PC-9 (cell line): ENCODE measurements around the gene IRGC. TPM values are rescaled to one million over a fixed set of nuclear protein-coding genes. Genes with fewer than 3 reads are reported as not detected.

Experiments used
- BruUV-seq: library from RNA; stranded (reverse); fragments of 400-500 nt; replicated peaks from 2 replicates; lab custom pipeline; 2021; lab: Mats Ljungman, UMichigan
- CTCF ChIA-PET: fragments of 300-600 bp; sonication (Branson Sonifier 250); formaldehyde crosslinking; loops from one replicate; lab custom pipeline; 2022; ENCODE audit warnings: antibody characterized with exemption; lab: Charles Lee
- POLR2A ChIA-PET: fragments of 300-600 bp; sonication (Branson Sonifier 250); formaldehyde crosslinking; loops from one replicate; lab custom pipeline; 2022; ENCODE audit warnings: antibody characterized with exemption; ENCODE audit not compliant: unreplicated experiment; lab: Charles Lee
- DNase-seq, 2 experiments: peaks; one replicate each; pipeline versions ENCODE4 v3.0.0 to v3.0.0-alpha.2; 2015 to 2022; ENCODE audit warnings: mixed read lengths in 1 of 2
- H2AFZ ChIP-seq: fragments of 200-600 bp; sonication (generic); 2 replicates; pipeline ENCODE4 v1.8.1; 2017; ENCODE audit warnings: antibody characterized with exemption
- H3F3A ChIP-seq: fragments of 200-600 bp; sonication (generic); 2 replicates; pipeline ENCODE4 v1.8.1; 2017; ENCODE audit warnings: antibody characterized with exemption, mild to moderate bottlenecking, low read depth; ENCODE audit not compliant: insufficient read depth
- H3K27ac ChIP-seq: fragments of 200-600 bp; sonication (generic); 2 replicates; pipeline ENCODE4 v1.6.1; 2016; ENCODE audit warnings: mixed run types
- H3K27me3 ChIP-seq: fragments of 200-600 bp; sonication (generic); 2 replicates; pipeline ENCODE4 v1.6.1; 2016; ENCODE audit warnings: low read depth, mixed run types; ENCODE audit not compliant: insufficient read depth
- H3K36me3 ChIP-seq: fragments of 200-600 bp; sonication (generic); 2 replicates; pipeline ENCODE4 v1.6.1; 2016; ENCODE audit warnings: low read depth, mixed run types
- H3K4me1 ChIP-seq: fragments of 200-600 bp; sonication (generic); replicated peaks from 2 replicates; pipeline ENCODE4 v1.6.1; 2016; ENCODE audit warnings: mixed run types; ENCODE audit not compliant: insufficient read depth
- H3K4me2 ChIP-seq: fragments of 200-600 bp; sonication (generic); 2 replicates; pipeline ENCODE4 v1.6.1; 2017; ENCODE audit warnings: mixed run types
- H3K4me3 ChIP-seq: fragments of 200-600 bp; sonication (generic); 2 replicates; pipeline ENCODE4 v1.6.1; 2016; ENCODE audit warnings: mixed run types
- H3K79me2 ChIP-seq: fragments of 200-600 bp; sonication (generic); 2 replicates; pipeline ENCODE4 v1.6.1; 2017; ENCODE audit warnings: low read depth, mixed run types
- H3K9me2 ChIP-seq: fragments of 200-600 bp; sonication (generic); 2 replicates; pipeline ENCODE4 v1.8.1; 2017; ENCODE audit warnings: mild to moderate bottlenecking; ENCODE audit not compliant: insufficient read depth
- H3K9me3 ChIP-seq: fragments of 200-600 bp; sonication (generic); 2 replicates; pipeline ENCODE4 v1.8.1; 2016; ENCODE audit warnings: low read depth; ENCODE audit not compliant: insufficient read depth
- H4K20me1 ChIP-seq: fragments of 200-600 bp; sonication (generic); 2 replicates; pipeline ENCODE4 v1.8.1; 2017; ENCODE audit not compliant: insufficient read depth
- EZH2 ChIP-seq: fragments of 200-600 bp; sonication (generic); IDR thresholded peaks from 2 replicates; pipeline ENCODE4 v1.8.0; 2017; ENCODE audit warnings: antibody characterized with exemption, low read depth
- intact Hi-C: fragments of 100-400 bp; cut with micrococcal nuclease; formaldehyde crosslinking; loops from one replicate; pipeline ENCODE4 v1.10.0; 2022; ENCODE audit not compliant: unreplicated experiment
- total RNA-seq: library from RNA; stranded (reverse); gene quantifications from 2 replicates; pipeline ENCODE4 v1.2.3, GENCODE V29; 2021
- TF ChIP-seq, protein P1 (sequence below): fragments of 200-600 bp; sonication (generic); conservative IDR thresholded peaks from 2 replicates; pipeline ENCODE4 v1.6.1; 2017; ENCODE audit warnings: mixed run types, antibody characterized with exemption, mild to moderate bottlenecking, moderate library complexity

Gene IRGC
- total RNA-seq, 1 experiment from 2014 or later, result not detected

DNA sequence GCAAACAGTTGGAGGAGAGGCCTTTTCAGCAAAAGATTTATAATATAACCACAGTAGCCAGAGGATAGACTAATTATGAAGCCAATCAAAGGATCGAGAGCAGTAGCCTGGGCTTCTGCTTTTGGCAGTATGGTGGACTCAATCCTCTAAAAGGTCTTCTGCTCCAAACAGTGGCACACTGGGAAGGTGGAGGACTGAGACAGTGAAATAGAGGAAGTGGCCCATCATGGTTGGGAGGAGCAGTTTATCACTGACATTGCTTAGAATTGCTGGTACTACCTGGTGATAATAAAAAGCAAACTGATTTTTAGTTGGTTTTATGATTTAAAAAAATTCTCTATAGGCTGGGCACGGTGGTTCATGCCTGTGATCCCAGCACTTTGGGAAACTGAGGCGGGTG is 25.0 kb upstream of the IRGC start:
- no peaks in the 10 kb centered on the region for H3K27me3 ChIP-seq
- H3K4me3 ChIP-seq, result no peak overlapping the region
- H3K36me3 ChIP-seq, result no peaks in the 10 kb centered on the region
- no peak for DNase-seq
- H3K9me2 ChIP-seq, result no peaks in the 10 kb centered on the region
- no peak for TF ChIP-seq EZH2
- TF ChIP-seq, protein P1, sequence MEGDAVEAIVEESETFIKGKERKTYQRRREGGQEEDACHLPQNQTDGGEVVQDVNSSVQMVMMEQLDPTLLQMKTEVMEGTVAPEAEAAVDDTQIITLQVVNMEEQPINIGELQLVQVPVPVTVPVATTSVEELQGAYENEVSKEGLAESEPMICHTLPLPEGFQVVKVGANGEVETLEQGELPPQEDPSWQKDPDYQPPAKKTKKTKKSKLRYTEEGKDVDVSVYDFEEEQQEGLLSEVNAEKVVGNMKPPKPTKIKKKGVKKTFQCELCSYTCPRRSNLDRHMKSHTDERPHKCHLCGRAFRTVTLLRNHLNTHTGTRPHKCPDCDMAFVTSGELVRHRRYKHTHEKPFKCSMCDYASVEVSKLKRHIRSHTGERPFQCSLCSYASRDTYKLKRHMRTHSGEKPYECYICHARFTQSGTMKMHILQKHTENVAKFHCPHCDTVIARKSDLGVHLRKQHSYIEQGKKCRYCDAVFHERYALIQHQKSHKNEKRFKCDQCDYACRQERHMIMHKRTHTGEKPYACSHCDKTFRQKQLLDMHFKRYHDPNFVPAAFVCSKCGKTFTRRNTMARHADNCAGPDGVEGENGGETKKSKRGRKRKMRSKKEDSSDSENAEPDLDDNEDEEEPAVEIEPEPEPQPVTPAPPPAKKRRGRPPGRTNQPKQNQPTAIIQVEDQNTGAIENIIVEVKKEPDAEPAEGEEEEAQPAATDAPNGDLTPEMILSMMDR, result no peak
- H2AFZ ChIP-seq, result no peak overlapping the region
- no peak overlapping the region for H3K4me2 ChIP-seq
- ChIA-PET POLR2A (no interaction called here), CTCF (no interaction called here)
- no TSS peak for BruUV-seq
- H3K79me2 ChIP-seq, result no peaks in the 10 kb centered on the region
- H3F3A ChIP-seq, result peaks cover 18% of the 10 kb centered on the region
- no peak overlapping the region for H3K27ac ChIP-seq
- H3K4me1 ChIP-seq, result peaks cover 23% of the 10 kb centered on the region
- no peaks in the 10 kb centered on the region for H4K20me1 ChIP-seq
- peaks cover 6% of the 10 kb centered on the region; the same call in 1 of the 2 replicates for H3K9me3 ChIP-seq
- intact Hi-C loops, result no loop called here

DNA sequence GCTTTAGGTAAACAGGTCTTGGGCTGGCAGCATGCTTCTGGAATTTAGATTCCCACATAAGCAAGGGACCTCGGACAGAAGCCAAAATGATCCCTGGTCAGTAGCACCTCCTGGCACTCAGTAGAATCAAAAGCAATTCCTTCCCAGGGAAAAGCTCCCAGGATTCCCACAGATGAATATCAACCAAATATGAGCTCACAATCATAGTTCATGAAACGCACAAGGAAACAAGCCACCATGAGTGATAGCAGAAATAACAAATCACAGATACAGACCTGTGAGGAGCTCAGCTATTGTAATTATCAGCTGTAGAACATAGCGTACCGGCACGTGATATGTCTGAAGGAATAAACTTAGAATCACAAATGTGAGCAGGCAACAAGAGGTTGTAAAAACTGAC is 24.1 kb upstream of the IRGC start:
- Histone ChIP-seq H4K20me1 (no peaks in the 10 kb centered on the region), H3K4me2 (no peak overlapping the region), H3F3A (peaks cover 12% of the 10 kb centered on the region; the same call in 1 of the 2 replicates), H3K9me2 (no peaks in the 10 kb centered on the region), H3K9me3 (peaks cover 6% of the 10 kb centered on the region; the same call in 1 of the 2 replicates), H3K4me3 (no peak overlapping the region), H3K36me3 (no peaks in the 10 kb centered on the region), H2AFZ (no peak overlapping the region), H3K4me1 (peaks cover 17% of the 10 kb centered on the region), H3K27me3 (no peaks in the 10 kb centered on the region), H3K79me2 (no peaks in the 10 kb centered on the region), H3K27ac (no peak overlapping the region)
- ChIA-PET POLR2A (no interaction called here), CTCF (no interaction called here)
- no TSS peak for BruUV-seq
- DNase-seq, result no peak
- intact Hi-C loops, result no loop called here
- TF ChIP-seq EZH2, result no peak
- TF ChIP-seq, protein P1, result no peak

DNA sequence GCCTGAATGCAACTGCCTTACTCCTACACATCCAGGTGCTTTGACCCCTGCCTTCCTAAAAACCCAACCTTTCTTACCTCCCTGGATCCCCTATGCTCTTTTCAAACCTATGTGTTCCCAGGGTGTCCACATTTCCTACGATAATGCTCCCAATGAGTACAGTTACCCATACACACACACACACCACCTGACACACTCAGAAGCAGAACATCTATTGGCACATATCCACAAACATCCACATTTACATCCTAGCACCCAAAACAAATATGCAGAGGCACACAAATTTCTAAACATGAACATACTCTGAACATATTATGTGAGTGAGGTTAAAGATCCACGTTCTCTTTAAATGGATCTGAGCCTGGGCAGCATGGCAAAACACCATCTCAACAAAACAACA is 23.5 kb upstream of the IRGC start:
- H3F3A ChIP-seq, result peaks cover 6% of the 10 kb centered on the region; the same call in 1 of the 2 replicates
- H3K9me2 ChIP-seq, result no peaks in the 10 kb centered on the region
- no peak overlapping the region for H2AFZ ChIP-seq
- no peak for TF ChIP-seq EZH2
- TF ChIP-seq, protein P1, result no peak
- ChIA-PET POLR2A (interaction anchor here (0.6 kb wide), 1 partner anchor 17 kb away, joined by 7 read pairs; no protein-coding TSS in a partner anchor), CTCF (no interaction called here)
- no peaks in the 10 kb centered on the region for H3K27me3 ChIP-seq
- H3K27ac ChIP-seq, result no peak overlapping the region
- intact Hi-C loops, result no loop called here
- DNase-seq, result no peak
- H3K36me3 ChIP-seq, result no peaks in the 10 kb centered on the region
- no peak overlapping the region for H3K4me3 ChIP-seq
- no peaks in the 10 kb centered on the region for H3K79me2 ChIP-seq
- peaks cover 6% of the 10 kb centered on the region; the same call in 1 of the 2 replicates for H3K9me3 ChIP-seq
- H4K20me1 ChIP-seq, result no peaks in the 10 kb centered on the region
- H3K4me1 ChIP-seq, result peaks cover 10% of the 10 kb centered on the region
- BruUV-seq, result no TSS peak
- no peak overlapping the region for H3K4me2 ChIP-seq
